ENCODE results near the gene NRG3. TPM values are rescaled to one million over a fixed set of nuclear protein-coding genes. Genes with fewer than 3 reads are reported as not detected.

NRG3 gene
- total RNA-seq, 1 donor from 2014 or later, result not detected

DNA sequence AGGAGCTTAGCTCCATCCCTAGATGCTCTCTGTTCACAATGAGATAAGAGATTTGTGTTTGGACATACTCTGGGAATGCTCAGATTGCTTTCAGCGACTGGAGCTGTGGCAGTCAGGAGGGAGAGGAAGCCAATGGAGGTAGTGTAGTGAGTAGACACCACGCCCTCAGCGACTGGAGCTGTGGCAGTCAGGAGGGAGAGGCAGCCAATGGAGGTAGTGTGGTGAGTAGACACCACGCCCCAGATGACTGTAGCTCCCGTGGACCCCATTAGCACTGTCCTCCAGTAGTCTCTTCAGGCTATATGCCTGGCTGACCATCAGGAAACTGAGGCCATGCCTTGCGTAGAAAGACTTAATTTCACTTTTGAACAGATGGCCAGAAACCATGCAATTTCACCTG, 1033.8 kb downstream of the NRG3 start:
- DNase-seq (ENCODE audit: low read depth) (no peak), FAIRE-seq (no peak)
- H3K36me3 ChIP-seq (ENCODE audit: control insufficient read depth, insufficient read depth, low read length), result no peaks in the 10 kb centered on the region
- H3K4me3 ChIP-seq (ENCODE audit: low read depth, low read length), result no peak overlapping the region
- TF ChIP-seq, protein P1, sequence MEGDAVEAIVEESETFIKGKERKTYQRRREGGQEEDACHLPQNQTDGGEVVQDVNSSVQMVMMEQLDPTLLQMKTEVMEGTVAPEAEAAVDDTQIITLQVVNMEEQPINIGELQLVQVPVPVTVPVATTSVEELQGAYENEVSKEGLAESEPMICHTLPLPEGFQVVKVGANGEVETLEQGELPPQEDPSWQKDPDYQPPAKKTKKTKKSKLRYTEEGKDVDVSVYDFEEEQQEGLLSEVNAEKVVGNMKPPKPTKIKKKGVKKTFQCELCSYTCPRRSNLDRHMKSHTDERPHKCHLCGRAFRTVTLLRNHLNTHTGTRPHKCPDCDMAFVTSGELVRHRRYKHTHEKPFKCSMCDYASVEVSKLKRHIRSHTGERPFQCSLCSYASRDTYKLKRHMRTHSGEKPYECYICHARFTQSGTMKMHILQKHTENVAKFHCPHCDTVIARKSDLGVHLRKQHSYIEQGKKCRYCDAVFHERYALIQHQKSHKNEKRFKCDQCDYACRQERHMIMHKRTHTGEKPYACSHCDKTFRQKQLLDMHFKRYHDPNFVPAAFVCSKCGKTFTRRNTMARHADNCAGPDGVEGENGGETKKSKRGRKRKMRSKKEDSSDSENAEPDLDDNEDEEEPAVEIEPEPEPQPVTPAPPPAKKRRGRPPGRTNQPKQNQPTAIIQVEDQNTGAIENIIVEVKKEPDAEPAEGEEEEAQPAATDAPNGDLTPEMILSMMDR (IDR thresholded peaks at IDR 0.05; ENCODE audit: insufficient read depth, low read length, severe bottlenecking), result no peak
- H3K27me3 ChIP-seq (ENCODE audit: control insufficient read depth, insufficient read depth, low read length), result no peaks in the 10 kb centered on the region

- Histone ChIP-seq H3K27me3 (ENCODE audit: control insufficient read depth, insufficient read depth, low read length) (no peaks in the 10 kb centered on the region), H3K36me3 (ENCODE audit: control insufficient read depth, insufficient read depth, low read length) (no peaks in the 10 kb centered on the region), H3K4me3 (ENCODE audit: low read depth, low read length) (no peak overlapping the region)
- no peak for FAIRE-seq
- DNase-seq (ENCODE audit: low read depth), result peak; percentile 2
- TF ChIP-seq, protein P1 (IDR thresholded peaks at IDR 0.05; ENCODE audit: insufficient read depth, low read length, severe bottlenecking), result no peak
Observed at GRCh38 chr10:82910301-82910700, 1035.3 kb downstream of the NRG3 start.

DNA sequence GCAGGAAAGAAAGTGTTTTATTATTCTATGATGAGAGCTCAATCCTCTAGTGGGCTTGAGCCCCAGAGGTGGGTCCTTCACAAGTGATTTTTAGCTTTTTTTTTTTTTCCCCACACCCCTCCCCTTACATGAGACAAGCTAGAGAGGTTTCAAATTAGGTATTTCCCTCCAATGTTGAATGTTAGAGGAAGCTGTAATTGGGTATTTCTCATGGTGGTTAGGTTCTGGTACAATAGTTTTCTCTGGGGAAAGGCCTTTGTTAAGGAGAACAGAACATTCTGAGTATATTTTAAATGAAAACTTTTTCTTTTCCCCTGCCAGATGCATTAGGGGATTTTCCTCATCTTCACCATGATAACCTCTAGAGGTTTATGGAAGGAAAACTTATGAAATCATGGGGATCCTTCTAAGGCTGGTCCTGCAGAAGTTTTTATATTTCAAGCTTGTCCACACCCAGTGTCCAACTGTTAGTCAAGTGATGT, 1039.7 kb downstream of the NRG3 start:
- no peak for FAIRE-seq
- no peak overlapping the region for H3K4me3 ChIP-seq (ENCODE audit: low read depth, low read length)
- DNase-seq (ENCODE audit: low read depth), result no peak
- no peaks in the 10 kb centered on the region for H3K36me3 ChIP-seq (ENCODE audit: control insufficient read depth, insufficient read depth, low read length)
- TF ChIP-seq, protein P1 (IDR thresholded peaks at IDR 0.05; ENCODE audit: insufficient read depth, low read length, severe bottlenecking), result no peak
- no peaks in the 10 kb centered on the region for H3K27me3 ChIP-seq (ENCODE audit: control insufficient read depth, insufficient read depth, low read length)

DNA sequence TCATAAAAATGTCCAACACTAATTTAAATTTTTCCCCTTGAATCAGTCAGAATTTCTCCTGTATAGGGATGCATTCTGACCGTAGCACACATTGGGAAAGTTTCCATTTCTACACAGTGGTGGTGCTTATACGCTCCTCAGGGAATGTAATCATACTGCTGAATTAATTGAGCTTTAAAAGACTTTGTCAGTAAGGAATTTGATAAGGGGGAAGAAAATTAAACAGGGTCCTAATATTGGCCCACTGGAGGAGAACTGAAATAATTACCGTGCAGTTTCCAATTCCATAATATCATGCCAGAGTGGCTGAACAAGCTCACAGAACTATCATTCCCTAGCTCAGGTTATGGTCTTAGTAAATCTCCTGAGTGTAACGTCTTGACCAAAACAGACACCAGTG, 1041.9 kb downstream of the NRG3 start:
- TF ChIP-seq, protein P1 (IDR thresholded peaks at IDR 0.05; ENCODE audit: insufficient read depth, low read length, severe bottlenecking), result no peak
- Histone ChIP-seq H3K4me3 (ENCODE audit: low read depth, low read length) (no peak overlapping the region), H3K36me3 (ENCODE audit: control insufficient read depth, insufficient read depth, low read length) (no peaks in the 10 kb centered on the region), H3K27me3 (ENCODE audit: control insufficient read depth, insufficient read depth, low read length) (no peaks in the 10 kb centered on the region)
- FAIRE-seq, result no peak
- no peak for DNase-seq (ENCODE audit: low read depth)

DNA sequence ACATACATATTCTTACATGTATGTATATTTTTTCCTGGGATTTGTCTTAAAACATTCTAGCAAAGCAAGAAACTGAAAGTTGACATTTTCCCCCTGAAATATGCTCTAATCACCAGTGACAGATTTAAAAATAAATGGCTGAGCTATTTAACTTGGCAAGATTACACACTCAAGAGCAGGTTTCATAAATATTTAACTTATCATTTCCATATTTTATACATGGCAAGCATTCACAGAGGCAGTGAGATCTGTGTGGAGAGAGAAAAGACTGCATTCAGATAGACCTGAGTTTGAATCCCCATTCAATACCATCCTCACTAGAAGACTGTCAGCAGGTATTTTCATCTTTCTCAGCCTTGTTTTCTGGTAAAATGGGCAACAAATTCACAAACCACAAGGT, 1043.0 kb downstream of the NRG3 start:
- FAIRE-seq, result no peak
- TF ChIP-seq, protein P1 (IDR thresholded peaks at IDR 0.05; ENCODE audit: insufficient read depth, low read length, severe bottlenecking), result no peak

DNA sequence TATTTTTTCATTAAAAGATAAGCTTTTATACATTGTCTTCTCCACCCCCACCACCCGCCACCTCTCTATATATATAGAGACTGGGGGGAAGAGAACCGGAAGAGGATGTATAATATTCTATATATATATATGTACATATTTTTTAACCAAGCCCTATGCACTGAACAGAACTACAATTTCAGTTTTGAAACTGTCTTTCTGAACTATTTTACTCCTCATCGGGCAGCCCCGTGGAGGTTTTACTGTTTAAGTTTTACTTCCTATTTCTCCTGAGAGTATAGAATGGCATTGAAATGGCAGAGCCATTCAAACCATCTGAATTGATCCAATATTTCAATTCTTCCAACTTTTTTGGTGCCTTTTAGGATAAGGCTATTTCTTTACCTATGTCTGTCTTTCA, 1047.1 kb downstream of the NRG3 start:
- Histone ChIP-seq H3K4me3 (ENCODE audit: low read depth, low read length) (no peak overlapping the region), H3K27me3 (ENCODE audit: control insufficient read depth, insufficient read depth, low read length) (no peaks in the 10 kb centered on the region), H3K36me3 (ENCODE audit: control insufficient read depth, insufficient read depth, low read length) (no peaks in the 10 kb centered on the region)
- DNase-seq (ENCODE audit: low read depth) (no peak), FAIRE-seq (no peak)
- TF ChIP-seq, protein P1 (IDR thresholded peaks at IDR 0.05; ENCODE audit: insufficient read depth, low read length, severe bottlenecking), result no peak

More for the DNA sequence above, 1043.0 kb downstream of the NRG3 start:
- Histone ChIP-seq H3K36me3 (ENCODE audit: control insufficient read depth, insufficient read depth, low read length) (no peaks in the 10 kb centered on the region), H3K4me3 (ENCODE audit: low read depth, low read length) (no peak overlapping the region), H3K27me3 (ENCODE audit: control insufficient read depth, insufficient read depth, low read length) (no peaks in the 10 kb centered on the region)
- no peak for DNase-seq (ENCODE audit: low read depth)
